NCI-H524 (cell line): ENCODE measurements around the gene CDC123.
"Not testable (repeated sequence)": the region's sequence is repeated elsewhere in the genome, so short reads cannot be mapped to it uniquely, and the experiment has no call there.

Experiments
- DNase-seq, 2 experiments: peaks; one replicate each; lab custom pipeline; 2025; lab: John Stamatoyannopoulos, UW

Gene CDC123

GRCh38 chr10:12195603-12196506, at the start of gene CDC123, which contains the start of gene NUDT5:
Gene CDC123 (plus strand): TSS chr10:12196188. CDS start chr10:12196246, 58 bp downstream.
Gene NUDT5 (minus strand): TSS chr10:12195891. CDS start chr10:12186291, 9,600 bp downstream.
- peak; percentile 35 to 62 for DNase-seq

GRCh38 chr10:12150163-12150562, 45.8 kb upstream of the CDC123 start:
- DNase-seq: no peak

- no peak for DNase-seq
These were observed 41.5 kb upstream of the CDC123 start for GRCh38 chr10:12154516-12154915.

GRCh38 chr10:12156367-12157123, 39.4 kb upstream of the CDC123 start:
- no peak for DNase-seq

DNA sequence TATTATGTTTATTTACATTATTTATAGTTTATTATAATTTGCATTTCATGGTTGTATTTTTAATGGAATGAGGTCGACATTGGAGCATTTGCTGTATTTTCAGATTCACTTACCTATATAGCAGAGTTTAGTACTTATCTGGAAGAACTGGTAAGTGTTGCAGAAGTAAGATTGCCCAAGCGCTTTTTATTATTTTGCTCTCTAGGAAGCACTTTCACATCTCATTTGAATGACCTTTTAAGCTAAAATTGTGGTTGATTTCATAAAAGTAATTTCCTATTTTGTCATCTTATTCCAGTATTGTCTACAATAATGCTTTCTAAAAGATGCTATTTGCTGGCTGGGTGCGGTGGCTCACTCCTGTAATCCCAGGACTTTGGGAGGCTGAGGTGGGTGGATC, 37.9 kb upstream of the CDC123 start:
- DNase-seq: no peak

DNA sequence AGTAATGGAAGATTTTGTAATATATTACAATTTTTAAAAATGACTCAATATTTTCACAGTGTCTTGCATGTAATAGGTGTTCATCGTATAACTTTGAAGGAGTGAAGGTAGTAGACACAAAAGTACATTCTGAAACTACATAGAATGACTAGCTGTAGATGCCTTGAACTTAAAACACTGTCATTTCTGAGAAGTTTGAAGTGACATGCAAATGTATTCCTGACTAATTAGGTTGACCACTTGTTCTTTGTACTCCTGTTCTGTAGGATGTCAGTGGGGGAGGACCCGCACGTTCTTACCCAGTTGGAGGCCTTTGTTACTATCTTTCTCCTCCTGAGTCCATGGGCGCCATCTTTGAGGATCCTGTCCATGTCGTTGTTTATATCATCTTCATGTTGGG, 35.3 kb upstream of the CDC123 start:
- DNase-seq: no peak

DNA sequence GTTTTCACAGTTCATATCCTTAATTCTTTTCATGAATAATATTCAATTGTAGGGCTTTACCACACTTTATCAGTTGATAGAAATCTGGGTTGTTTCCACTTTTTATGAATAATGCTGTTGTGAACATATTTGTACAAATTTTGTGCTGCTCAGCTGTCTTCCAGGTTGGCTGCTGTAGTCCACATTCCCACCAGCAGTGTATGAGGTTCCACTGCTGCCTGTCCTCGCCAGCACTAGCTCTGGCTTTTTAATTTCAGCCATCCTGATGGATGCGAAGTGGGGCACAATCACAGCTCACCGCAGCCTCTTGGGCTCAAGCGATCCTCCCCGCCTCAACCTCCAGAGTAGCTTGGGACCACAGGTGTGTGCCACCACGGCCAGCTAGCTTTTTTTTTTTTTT, 33.1 kb upstream of the CDC123 start:
- DNase-seq: no peak

- no peak for DNase-seq
These were observed 31.9 kb upstream of the CDC123 start for GRCh38 chr10:12164085-12164484.

GRCh38 chr10:12165036-12165435, 31.0 kb upstream of the CDC123 start:
- DNase-seq: no peak

DNA sequence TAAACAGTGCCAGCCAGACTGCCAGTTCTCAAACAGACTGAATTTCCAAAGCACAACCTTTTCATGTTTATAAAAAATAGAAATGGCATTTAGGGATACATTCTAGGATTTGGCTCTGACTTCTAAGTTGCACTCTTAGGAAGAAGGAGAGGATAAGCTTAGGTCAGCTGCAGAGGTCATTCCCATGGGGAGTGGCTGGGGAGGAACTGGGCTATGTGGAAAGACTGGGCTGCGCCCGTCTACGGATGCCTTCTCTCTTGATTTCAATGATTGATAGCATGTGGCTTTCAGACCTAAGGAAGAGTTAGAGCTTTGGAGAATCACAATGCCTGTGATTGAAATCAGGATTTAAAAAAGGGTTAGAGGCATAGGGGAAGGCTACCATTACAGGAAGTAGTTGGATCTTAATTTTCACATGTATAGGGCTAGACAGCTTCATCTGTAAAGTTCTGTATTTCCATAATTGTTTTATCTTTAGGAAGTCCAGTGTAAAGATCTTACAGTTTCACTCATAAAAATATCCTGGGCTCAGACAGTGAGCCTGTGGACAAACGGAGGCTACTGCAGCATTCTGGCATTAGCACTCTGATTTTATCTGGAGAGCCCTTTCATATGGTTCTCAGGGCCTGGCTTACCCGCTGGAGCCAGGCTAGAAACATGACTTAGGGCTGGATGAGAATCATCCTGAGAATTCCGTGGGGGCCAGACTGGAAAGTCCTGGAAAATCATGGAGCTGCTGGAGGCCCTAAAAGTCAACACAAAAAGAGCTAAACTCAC, 29.8 kb upstream of the CDC123 start:
- DNase-seq: no peak

DNA sequence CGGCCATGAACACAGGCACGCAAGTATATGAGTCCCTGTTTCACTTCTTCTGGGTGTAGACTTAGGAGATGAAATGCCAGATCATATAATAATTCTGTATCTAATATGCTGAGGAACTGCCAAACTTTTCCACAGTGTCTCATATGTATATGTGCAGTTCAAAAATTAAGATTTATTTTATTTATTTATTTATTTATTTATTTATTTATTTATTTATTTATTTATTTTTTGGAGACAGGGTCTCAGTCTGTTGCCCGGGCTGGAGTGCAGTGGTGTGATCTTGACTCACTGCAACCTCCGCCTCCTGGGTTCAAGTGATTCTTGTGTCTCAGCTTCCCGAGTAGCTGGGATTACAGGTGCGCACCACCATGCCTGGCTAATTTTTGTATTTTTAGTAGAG, 24.5 kb upstream of the CDC123 start:
- not testable (repeated sequence) for DNase-seq

DNA sequence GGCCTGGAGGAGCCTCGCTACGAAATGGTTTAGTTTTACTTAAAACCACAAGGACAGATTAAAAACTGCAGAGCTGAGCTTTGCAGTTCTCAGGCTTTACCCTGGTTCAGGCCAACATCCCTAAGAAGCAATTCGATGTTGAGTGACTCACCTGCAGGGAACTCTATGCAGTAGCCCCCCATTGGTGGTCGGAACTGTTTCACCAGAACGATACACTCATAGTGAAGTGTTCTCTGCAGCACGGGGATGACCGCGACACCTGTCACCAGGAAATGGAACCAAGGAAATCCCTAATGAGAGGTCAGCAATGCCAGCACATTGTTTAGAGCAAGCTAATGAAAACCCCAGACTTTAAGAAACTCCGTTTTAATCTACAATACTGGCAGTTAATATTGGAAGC, 18.3 kb upstream of the CDC123 start:
- no peak for DNase-seq

DNA sequence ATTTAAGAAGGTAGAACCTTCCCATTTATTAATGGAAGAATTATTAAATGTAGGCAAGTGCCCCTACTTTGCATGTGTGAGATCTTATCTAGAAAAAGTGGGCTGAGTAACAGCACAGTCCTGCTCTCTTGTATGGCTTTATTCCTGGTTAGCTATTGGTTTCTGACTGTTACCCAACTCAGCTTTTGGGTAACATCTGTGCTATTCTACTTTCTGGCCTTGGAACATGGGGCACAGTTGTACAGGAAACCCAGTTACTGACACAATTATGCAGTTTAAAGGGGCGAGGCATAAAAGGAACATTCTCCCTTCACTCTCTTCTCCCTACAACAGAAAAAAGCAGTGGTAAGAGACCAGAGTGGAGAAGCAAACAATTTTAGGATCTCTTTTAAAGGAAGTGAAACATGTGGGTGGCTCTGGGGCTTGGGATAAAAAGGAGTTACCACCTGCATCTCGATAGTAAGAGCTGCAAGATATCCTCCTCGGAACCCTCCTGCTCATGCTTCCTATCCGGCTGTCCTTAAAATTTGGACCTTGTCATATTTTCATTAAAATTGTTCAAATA, 16.3 kb upstream of the CDC123 start:
- no peak for DNase-seq

DNA sequence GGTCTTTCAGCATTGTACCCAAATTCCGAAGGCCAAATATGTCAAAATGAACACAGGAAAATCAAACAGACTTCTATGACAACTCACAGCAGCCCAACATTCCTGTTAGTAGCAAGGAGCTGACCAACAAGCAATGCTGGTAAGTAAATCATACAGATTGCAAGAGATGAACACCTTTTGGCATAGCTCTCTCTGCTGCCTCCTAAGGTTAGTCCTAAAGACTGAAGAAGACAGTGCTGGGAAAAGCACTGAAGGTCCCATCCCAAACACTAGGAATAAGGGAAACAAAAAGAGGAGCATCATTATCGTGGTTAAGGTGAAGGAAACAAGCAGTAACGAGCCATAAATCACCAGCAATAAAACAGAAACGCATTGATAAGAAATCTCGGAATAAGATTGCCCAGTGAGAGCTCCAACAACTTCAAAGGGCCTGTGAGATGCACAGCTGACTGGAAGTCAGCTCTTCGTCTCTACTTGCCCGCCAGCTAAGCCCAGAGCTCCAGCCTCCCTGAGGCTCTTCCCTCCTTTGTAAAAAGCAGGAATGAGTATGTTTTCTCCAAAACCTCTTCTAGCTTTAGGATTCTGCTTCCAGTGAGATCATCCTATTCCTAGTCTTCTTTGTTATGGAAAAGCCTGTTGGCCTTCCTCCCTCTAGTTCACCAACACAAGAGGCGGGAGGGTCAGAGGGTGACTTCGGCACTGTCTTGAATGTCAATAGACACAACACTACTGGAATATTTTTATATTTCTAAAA, 15.6 kb upstream of the CDC123 start:
- no peak for DNase-seq

DNA sequence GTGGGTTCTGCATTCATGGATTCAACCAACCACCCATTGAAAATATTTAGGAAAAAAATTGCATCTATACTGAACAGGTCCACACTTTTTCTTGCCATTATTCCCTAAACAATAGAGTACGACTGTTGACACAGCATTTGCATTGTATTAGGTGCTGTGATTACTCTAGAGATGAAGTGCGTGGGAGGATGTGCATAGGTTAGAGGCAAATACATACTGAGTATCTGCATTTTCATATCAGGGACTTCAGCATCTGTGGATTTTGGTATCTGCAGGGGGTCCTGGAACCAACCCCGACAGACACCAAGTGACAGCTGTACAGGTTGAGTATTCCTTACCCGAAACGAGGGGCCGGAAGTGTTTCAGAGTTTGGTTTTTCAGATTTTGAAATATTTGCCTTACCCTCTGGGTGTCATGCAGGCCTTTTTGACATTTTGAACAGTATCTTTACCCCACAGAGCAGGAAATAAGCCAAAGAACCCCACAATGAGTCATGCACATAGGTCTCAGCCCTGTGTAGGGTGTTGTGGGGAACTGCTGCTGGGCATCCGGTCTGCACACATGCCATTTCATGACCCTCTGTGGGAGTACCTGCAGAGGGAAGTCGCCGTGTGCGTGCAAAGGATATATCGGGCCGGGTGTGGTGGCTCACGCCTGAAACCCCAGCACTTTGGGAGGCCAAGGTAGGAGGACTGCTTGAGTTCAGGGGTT, 14.8 kb upstream of the CDC123 start:
- DNase-seq: no peak

- DNase-seq: no peak
These were observed 11.8 kb upstream of the CDC123 start for GRCh38 chr10:12184165-12184564.

- no peak for DNase-seq
These were observed 9.7 kb upstream of the CDC123 start for GRCh38 chr10:12186323-12186722.

- no peak for DNase-seq
These were observed 8.6 kb upstream of the CDC123 start for GRCh38 chr10:12187321-12187905.

DNA sequence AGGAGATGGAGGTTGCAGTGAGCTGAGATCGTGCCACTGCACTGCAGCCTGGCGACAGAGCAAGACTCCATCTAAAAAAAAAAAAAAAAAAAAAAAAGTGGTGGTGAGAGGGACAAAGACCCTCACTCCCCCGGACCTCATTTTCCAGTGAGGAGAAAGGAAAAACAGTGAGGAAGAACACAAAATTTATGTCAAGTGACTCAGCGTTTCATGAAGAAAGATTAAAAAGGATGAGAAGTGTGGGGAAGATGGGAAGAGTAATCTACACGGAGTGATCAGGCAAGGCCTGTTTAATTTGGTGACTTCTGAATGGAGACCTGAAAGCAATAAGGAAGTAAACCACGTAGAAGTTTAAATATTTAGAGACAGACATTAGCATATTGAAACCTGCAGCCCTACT, 7.3 kb upstream of the CDC123 start:
- DNase-seq: no peak

- no peak for DNase-seq
These were observed 6.6 kb upstream of the CDC123 start for GRCh38 chr10:12189426-12189825.
